Transverse colon (tissue), 4 donors: ENCODE results near the gene FBXL17. TPM values are rescaled to one million over a fixed set of nuclear protein-coding genes. Genes with fewer than 3 reads are reported as not detected.

Experiments
- DNase-seq: peaks from one replicate; pipeline ENCODE4 v3.0.0-alpha.2; 2019
- H3K27ac ChIP-seq, 4 donors: fragments of 200-600 bp; sonication (generic); 2 replicates each; pipeline ENCODE4 v1.5.1; 2016 to 2018; ENCODE audit warnings: inconsistent platforms in 4 of 4
- H3K27me3 ChIP-seq: fragments of 200-600 bp; sonication (generic); 2 replicates; pipeline ENCODE4 v1.5.1; 2017; ENCODE audit warnings: inconsistent platforms
- H3K36me3 ChIP-seq, 4 donors: fragments of 200-600 bp; sonication (generic); 2 replicates each; pipeline ENCODE4 v1.5.1; 2017 to 2019; ENCODE audit warnings: inconsistent platforms in 4 of 4
- H3K4me1 ChIP-seq, 4 donors: fragments of 200-600 bp; sonication (generic); 2 replicates each; pipeline ENCODE4 v1.5.1; 2017 to 2020; ENCODE audit warnings: inconsistent platforms in 4 of 4
- H3K4me3 ChIP-seq, 4 donors: fragments of 200-600 bp; sonication (generic); 1 replicate in 1 of 4; 2 replicates in 3 of 4; pipeline versions ENCODE4 v1.5.1 to v1.6.1; 2017 to 2019; ENCODE audit warnings: inconsistent platforms in 4 of 4
- H3K9me3 ChIP-seq, 2 donors: fragments of 200-600 bp; sonication (generic); 2 replicates each; pipeline ENCODE4 v1.5.1; 2017 to 2019; ENCODE audit warnings: inconsistent platforms in 2 of 2
- EP300 ChIP-seq: sonication (generic); formaldehyde crosslinking; IDR thresholded peaks from one replicate; pipeline ENCODE4 v1.6.1; 2017; ENCODE audit warnings: antibody characterized with exemption, low read depth
- POLR2A ChIP-seq: fragments of 450-650 bp; IDR thresholded peaks from one replicate; pipeline ENCODE4 v1.6.1; 2016; ENCODE audit warnings: antibody characterized with exemption, mild to moderate bottlenecking, moderate library complexity
- POLR2AphosphoS5 ChIP-seq, 3 donors: sonication (generic); formaldehyde crosslinking; IDR thresholded peaks; one replicate each; pipeline ENCODE4 v1.6.1; 2016; ENCODE audit warnings: antibody characterized with exemption in 3 of 3
- WGBS, 2 donors: methylation state at CpG; one replicate each; pipeline ENCODE4 v1.1.5; 2018; ENCODE audit warnings: low coverage in 1 of 2; 5-methylcytosine and 5-hydroxymethylcytosine counted together
- in situ Hi-C, 4 donors: fragments of 200-750 bp; cut with MboI; loops; one replicate each; pipeline versions ENCODE4 v1.15.0 to v1.15.1; 2017; ENCODE audit warnings: low sequenced_read_pairs in 3 of 4, low pct_ligation_motif_present in 1 of 4, low pct_unique_long_range_greater_than_20kb in 1 of 4
- intact Hi-C: fragments of 100-400 bp; cut with DNase I; formaldehyde crosslinking; loops from one replicate; pipeline ENCODE4 v1.15.1; 2023; ENCODE audit warnings: low total_unique reads
- total RNA-seq, 4 donors: library from RNA; depleted of rRNA; stranded (reverse); fragments of >200 nt; gene quantifications; one replicate each; pipeline ENCODE4 v1.1.0, GENCODE V29; 2016
- TF ChIP-seq, protein P1 (sequence below), 5 experiments: fragments of 200-600 bp in 3 of 5; fragments of 450-650 bp in 2 of 5; sonication (generic) in 3 of 5; IDR thresholded peaks; 1 replicate in 2 of 5; 2 replicates in 3 of 5; pipeline ENCODE4 v1.5.1; 2016 to 2017; ENCODE audit warnings: antibody characterized with exemption in 5 of 5, inconsistent platforms in 3 of 5, mild to moderate bottlenecking in 2 of 5, moderate library complexity in 1 of 5

FBXL17 gene
- total RNA-seq, 4 donors from 2014 or later, result 17.7 to 99.5 (median 24.6) TPM

- no peak for TF ChIP-seq POLR2AphosphoS5 (IDR thresholded peaks at IDR 0.05)
- Histone ChIP-seq H3K36me3 (no peaks in the 10 kb centered on the region), H3K4me1 (no peaks in the 10 kb centered on the region), H3K27ac (no peak overlapping the region), H3K4me3 (no peak overlapping the region), H3K27me3 (no peaks in the 10 kb centered on the region), H3K9me3 (no peaks in the 10 kb centered on the region)
- WGBS, 2 donors, result 83 to 91% methylated on average over 1 to 3 of the region's 3 CpGs
- DNase-seq, result no peak
- in situ Hi-C loops (no loop called here), intact Hi-C loops (no loop called here)
Measured at GRCh38 chr5:107958861-107959260, 423.0 kb downstream of the FBXL17 start.

DNA sequence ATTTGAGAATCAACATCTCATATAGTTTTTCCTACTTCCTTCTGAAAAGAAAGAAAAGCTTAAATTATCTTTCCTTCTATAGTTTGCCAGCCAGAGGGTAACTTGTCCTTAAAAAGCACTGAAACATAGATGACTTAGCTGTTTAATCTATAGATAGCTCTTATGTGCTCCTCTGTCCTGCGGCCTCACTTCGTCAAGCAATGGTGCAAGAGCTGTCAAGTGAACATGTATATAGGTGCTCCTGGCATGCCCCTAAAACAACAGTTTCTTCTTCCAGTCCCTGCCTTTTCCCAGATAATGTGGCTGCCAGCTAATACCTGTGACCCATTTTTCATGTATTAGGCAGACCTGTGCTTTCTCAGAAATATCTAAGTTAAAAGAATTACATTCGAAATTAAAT lies 423.5 kb downstream of the FBXL17 start:
- intact Hi-C loops, result no loop called here
- no peaks in the 10 kb centered on the region for H3K27me3 ChIP-seq
- 96% methylated on average over 3 of the region's 3 CpGs for WGBS, 2 donors
- H3K4me1 ChIP-seq, result no peaks in the 10 kb centered on the region
- DNase-seq, result no peak
- no peak for TF ChIP-seq EP300
- no peak for TF ChIP-seq POLR2A
- no peak for TF ChIP-seq POLR2AphosphoS5 (IDR thresholded peaks at IDR 0.05)
- TF ChIP-seq, protein P1, sequence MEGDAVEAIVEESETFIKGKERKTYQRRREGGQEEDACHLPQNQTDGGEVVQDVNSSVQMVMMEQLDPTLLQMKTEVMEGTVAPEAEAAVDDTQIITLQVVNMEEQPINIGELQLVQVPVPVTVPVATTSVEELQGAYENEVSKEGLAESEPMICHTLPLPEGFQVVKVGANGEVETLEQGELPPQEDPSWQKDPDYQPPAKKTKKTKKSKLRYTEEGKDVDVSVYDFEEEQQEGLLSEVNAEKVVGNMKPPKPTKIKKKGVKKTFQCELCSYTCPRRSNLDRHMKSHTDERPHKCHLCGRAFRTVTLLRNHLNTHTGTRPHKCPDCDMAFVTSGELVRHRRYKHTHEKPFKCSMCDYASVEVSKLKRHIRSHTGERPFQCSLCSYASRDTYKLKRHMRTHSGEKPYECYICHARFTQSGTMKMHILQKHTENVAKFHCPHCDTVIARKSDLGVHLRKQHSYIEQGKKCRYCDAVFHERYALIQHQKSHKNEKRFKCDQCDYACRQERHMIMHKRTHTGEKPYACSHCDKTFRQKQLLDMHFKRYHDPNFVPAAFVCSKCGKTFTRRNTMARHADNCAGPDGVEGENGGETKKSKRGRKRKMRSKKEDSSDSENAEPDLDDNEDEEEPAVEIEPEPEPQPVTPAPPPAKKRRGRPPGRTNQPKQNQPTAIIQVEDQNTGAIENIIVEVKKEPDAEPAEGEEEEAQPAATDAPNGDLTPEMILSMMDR (IDR thresholded peaks at IDR 0.05), result no peak
- no peaks in the 10 kb centered on the region for H3K36me3 ChIP-seq
- no peak overlapping the region for H3K27ac ChIP-seq
- H3K4me3 ChIP-seq, result no peak overlapping the region
- in situ Hi-C loops, result no loop called here
- H3K9me3 ChIP-seq, result no peaks in the 10 kb centered on the region

- intact Hi-C loops (no loop called here), in situ Hi-C loops (no loop called here)
- 62 to 78% methylated on average over 3 of the region's 3 CpGs for WGBS, 2 donors
- Histone ChIP-seq H3K9me3 (no peaks in the 10 kb centered on the region), H3K27me3 (no peaks in the 10 kb centered on the region), H3K27ac (no peak overlapping the region), H3K36me3 (no peaks in the 10 kb centered on the region), H3K4me1 (no peaks in the 10 kb centered on the region), H3K4me3 (no peak overlapping the region)
- no peak for DNase-seq
- no peak for TF ChIP-seq POLR2AphosphoS5 (IDR thresholded peaks at IDR 0.05)
- TF ChIP-seq, protein P1 (IDR thresholded peaks at IDR 0.05), result no peak
- TF ChIP-seq POLR2A, result no peak
- no peak for TF ChIP-seq EP300
Measured at GRCh38 chr5:107957051-107957450, 424.8 kb downstream of the FBXL17 start.

DNA sequence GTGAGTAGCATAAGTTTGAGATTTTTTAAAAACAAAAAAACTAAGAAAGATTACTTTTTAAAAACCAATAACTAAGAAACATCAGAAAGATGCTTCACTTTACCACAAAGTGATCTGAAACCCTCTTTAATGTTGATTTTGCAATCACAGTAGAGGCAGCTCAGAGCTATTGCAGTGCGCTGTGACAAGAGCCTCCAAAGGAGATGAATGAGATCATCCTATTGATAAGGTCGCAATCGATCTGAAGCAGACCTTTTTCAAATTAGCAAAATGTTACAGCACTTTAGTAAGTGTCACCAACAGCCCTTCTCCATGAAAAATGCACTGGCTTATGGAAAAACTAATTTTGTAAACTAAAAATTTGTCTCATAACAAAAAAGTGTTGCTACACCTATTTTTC lies 426.6 kb downstream of the FBXL17 start:
- no peaks in the 10 kb centered on the region for H3K4me1 ChIP-seq
- in situ Hi-C loops, result no loop called here

GRCh38 chr5:107954254-107954653 lies 427.6 kb downstream of the FBXL17 start:
- no peak for TF ChIP-seq POLR2AphosphoS5 (IDR thresholded peaks at IDR 0.05)
- no peak for TF ChIP-seq POLR2A
- TF ChIP-seq EP300, result no peak
- TF ChIP-seq, protein P1 (IDR thresholded peaks at IDR 0.05), result no peak
- Histone ChIP-seq H3K27me3 (no peaks in the 10 kb centered on the region), H3K27ac (no peak overlapping the region), H3K4me3 (no peak overlapping the region), H3K4me1 (no peaks in the 10 kb centered on the region), H3K36me3 (no peaks in the 10 kb centered on the region), H3K9me3 (no peaks in the 10 kb centered on the region)
- in situ Hi-C loops, result no loop called here
- DNase-seq, result no peak
- intact Hi-C loops, result no loop called here

More for the DNA sequence above, 426.6 kb downstream of the FBXL17 start:
- no peak for DNase-seq
- H3K27me3 ChIP-seq, result no peaks in the 10 kb centered on the region
- no peak overlapping the region for H3K27ac ChIP-seq
- WGBS, 2 donors, result 82 to 86% methylated on average over 3 of the region's 3 CpGs
- no peaks in the 10 kb centered on the region for H3K36me3 ChIP-seq
- H3K4me3 ChIP-seq, result no peak overlapping the region
- intact Hi-C loops, result no loop called here
- TF ChIP-seq, protein P1 (IDR thresholded peaks at IDR 0.05), result no peak
- no peak for TF ChIP-seq POLR2A
- no peak for TF ChIP-seq POLR2AphosphoS5 (IDR thresholded peaks at IDR 0.05)
- no peak for TF ChIP-seq EP300
- no peaks in the 10 kb centered on the region for H3K9me3 ChIP-seq
